ENCODE data around the gene TTYH2. TPM values are rescaled to one million over a fixed set of nuclear protein-coding genes. Genes with fewer than 3 reads are reported as not detected.

The TTYH2 gene
- total and polyA plus RNA-seq, 2 experiments from 2014 or later, result 1.4 to 3.9 TPM

- no peak for DNase-seq (ENCODE audit: low spot score)
- H3K79me2 ChIP-seq (replicated peaks; ENCODE audit: insufficient read depth), result peaks cover 56% of the 10 kb centered on the region
- peaks cover 42% of the 10 kb centered on the region for H3F3A ChIP-seq (replicated peaks; ENCODE audit: low read depth)
- H2AFZ ChIP-seq, result no peak overlapping the region
- no peak for TF ChIP-seq ZNF331 (CRISPR knock-in tag; IDR thresholded peaks at IDR 0.05; ENCODE audit: low read depth)
- no peak for TF ChIP-seq CTCF (conservative IDR thresholded peaks at IDR 0.05; ENCODE audit: low read depth in 2 of 2)
- no peak for TF ChIP-seq ETS1 (IDR thresholded peaks at IDR 0.05)
- Mint-ChIP-seq H3K4me1 (peaks cover 42% of the 10 kb centered on the region), H3K27ac (peak overlapping the region; percentile 100), H3K27me3 (ENCODE audit: insufficient read depth, low read depth, poor library complexity) (peaks cover 27% of the 10 kb centered on the region), H3K36me3 (ENCODE audit: low read depth) (peaks cover 61% of the 10 kb centered on the region), H3K4me3 (peak overlapping the region; percentile 100), H3K9me3 (peaks cover 3% of the 10 kb centered on the region; the same call in 1 of the 3 replicates)
- H3K4me3 ChIP-seq, result peak overlapping the region; percentile 98
- peaks cover 11% of the 10 kb centered on the region for H3K27me3 ChIP-seq (ENCODE audit: insufficient read depth)
- H3K36me3 ChIP-seq (ENCODE audit: insufficient read depth), result peaks cover 56% of the 10 kb centered on the region
- peak overlapping the region; percentile 95 for H3K27ac ChIP-seq (ENCODE audit: low read depth)
- peak overlapping the region; percentile 100 for H3K4me2 ChIP-seq
- no peaks in the 10 kb centered on the region for H3K9me2 ChIP-seq (ENCODE audit: insufficient read depth)
- peaks cover 37% of the 10 kb centered on the region for H3K4me1 ChIP-seq (ENCODE audit: insufficient read depth)
- no peak for ATAC-seq
- peaks cover 43% of the 10 kb centered on the region for H4K20me1 ChIP-seq (replicated peaks; ENCODE audit: insufficient read depth)
These were observed 8.9 kb upstream of the TTYH2 start for GRCh38 chr17:74204474-74204873.

- Histone ChIP-seq H4K20me1 (replicated peaks; ENCODE audit: insufficient read depth) (peaks cover 43% of the 10 kb centered on the region), H3K4me1 (ENCODE audit: insufficient read depth) (peaks cover 37% of the 10 kb centered on the region), H3F3A (replicated peaks; ENCODE audit: low read depth) (peaks cover 50% of the 10 kb centered on the region), H3K36me3 (ENCODE audit: insufficient read depth) (peaks cover 58% of the 10 kb centered on the region), H3K27me3 (ENCODE audit: insufficient read depth) (peaks cover 6% of the 10 kb centered on the region), H3K9me2 (ENCODE audit: insufficient read depth) (no peaks in the 10 kb centered on the region), H3K79me2 (replicated peaks; ENCODE audit: insufficient read depth) (peaks cover 56% of the 10 kb centered on the region), H3K4me3 (peak overlapping the region; percentile 98), H2AFZ (no peak overlapping the region), H3K4me2 (peak overlapping the region; percentile 100), H3K27ac (ENCODE audit: low read depth) (peak overlapping the region; percentile 95)
- peaks cover 3% of the 10 kb centered on the region; the same call in 1 of the 3 replicates for H3K9me3 Mint-ChIP-seq
- H3K27me3 Mint-ChIP-seq (ENCODE audit: insufficient read depth, low read depth, poor library complexity), result peaks cover 27% of the 10 kb centered on the region
- peaks cover 69% of the 10 kb centered on the region for H3K36me3 Mint-ChIP-seq (ENCODE audit: low read depth)
- ATAC-seq (no peak), DNase-seq (ENCODE audit: low spot score) (no peak)
- peak overlapping the region; percentile 89 for H3K27ac Mint-ChIP-seq
- H3K4me3 Mint-ChIP-seq, result peak overlapping the region; percentile 100
- H3K4me1 Mint-ChIP-seq, result peaks cover 46% of the 10 kb centered on the region
- TF ChIP-seq STAT1 (IDR thresholded peaks at IDR 0.05; ENCODE audit: unreplicated experiment) (no peak), CTCF (conservative IDR thresholded peaks at IDR 0.05; ENCODE audit: low read depth in 2 of 2) (no peak), NANOG (IDR thresholded peaks at IDR 0.05; ENCODE audit: borderline replicate concordance) (no peak), EZH2 (IDR thresholded peaks at IDR 0.05; ENCODE audit: low read depth, unreplicated experiment) (no peak), ZNF331 (CRISPR knock-in tag; IDR thresholded peaks at IDR 0.05; ENCODE audit: low read depth) (no peak), JUNB (IDR thresholded peaks at IDR 0.05; ENCODE audit: unreplicated experiment) (no peak), ETS1 (IDR thresholded peaks at IDR 0.05) (no peak), REST (IDR thresholded peaks at IDR 0.05; ENCODE audit: unreplicated experiment) (no peak), EZH2phosphoT487 (IDR thresholded peaks at IDR 0.05; ENCODE audit: unreplicated experiment) (no peak), POLR2AphosphoS5 (IDR thresholded peaks at IDR 0.05; ENCODE audit: low read depth) (no peak)
These were observed 8.1 kb upstream of the TTYH2 start for GRCh38 chr17:74205274-74205673.
